Measurements from ENCODE around the gene MLYCD. TPM values are rescaled to one million over a fixed set of nuclear protein-coding genes. Genes with fewer than 3 reads are reported as not detected.

The MLYCD gene
- polyA plus RNA-seq, 1 experiment = 2.6 TPM

GRCh38 chr16:83908798-83909197 lies 9.9 kb downstream of the MLYCD start:
- no peak for DNase-seq (ENCODE audit: low read depth)
- POLR2A ChIA-PET = no interaction called here
- H3K4me3 ChIP-seq (ENCODE audit: low read depth, low read length) = no peak overlapping the region
- H3K27me3 ChIP-seq (ENCODE audit: control insufficient read depth, insufficient read depth, low read length) = no peaks in the 10 kb centered on the region
- CTCF ChIA-PET = interaction anchor here (1.2 kb wide), 1 partner anchor 17 kb away, joined by 3 read pairs; no protein-coding TSS in a partner anchor
- no peak for TF ChIP-seq CTCF (IDR thresholded peaks at IDR 0.05; ENCODE audit: insufficient read depth, low read depth, low read length)
- H3K36me3 ChIP-seq (ENCODE audit: control insufficient read depth, insufficient read depth, low read length) = peaks cover 8% of the 10 kb centered on the region

- ChIA-PET CTCF (interaction anchor here (5.6 kb wide), 1 partner anchor 16 kb away, joined by 46 read pairs; no protein-coding TSS in a partner anchor), POLR2A (no interaction called here)
- no peak for TF ChIP-seq CTCF (IDR thresholded peaks at IDR 0.05; ENCODE audit: insufficient read depth, low read depth, low read length)
- Histone ChIP-seq H3K36me3 (ENCODE audit: control insufficient read depth, insufficient read depth, low read length) (peaks cover 15% of the 10 kb centered on the region), H3K4me3 (ENCODE audit: low read depth, low read length) (no peak overlapping the region), H3K27me3 (ENCODE audit: control insufficient read depth, insufficient read depth, low read length) (no peaks in the 10 kb centered on the region)
- no peak for DNase-seq (ENCODE audit: low read depth)
These were observed 12.4 kb downstream of the MLYCD start for GRCh38 chr16:83911290-83911689.

GRCh38 chr16:83912519-83913244 lies 13.8 kb downstream of the MLYCD start:
- ChIA-PET POLR2A (no interaction called here), CTCF (interaction anchor here (0.8 to 5.6 kb wide), 3 partner anchors 14 to 69 kb away, joined by 3 to 46 read pairs (median 3); no protein-coding TSS in a partner anchor)
- H3K36me3 ChIP-seq (ENCODE audit: control insufficient read depth, insufficient read depth, low read length) = peaks cover 19% of the 10 kb centered on the region
- no peaks in the 10 kb centered on the region for H3K27me3 ChIP-seq (ENCODE audit: control insufficient read depth, insufficient read depth, low read length)
- DNase-seq (ENCODE audit: low read depth) = no peak
- TF ChIP-seq CTCF (IDR thresholded peaks at IDR 0.05; ENCODE audit: insufficient read depth, low read depth, low read length) = no peak
- no peak overlapping the region for H3K4me3 ChIP-seq (ENCODE audit: low read depth, low read length)

- CTCF ChIA-PET = interaction anchor here (0.8 to 5.6 kb wide), 3 partner anchors 14 to 70 kb away, joined by 3 to 46 read pairs (median 3); no protein-coding TSS in a partner anchor
- Histone ChIP-seq H3K4me3 (ENCODE audit: low read depth, low read length) (no peak overlapping the region), H3K27me3 (ENCODE audit: control insufficient read depth, insufficient read depth, low read length) (no peaks in the 10 kb centered on the region), H3K36me3 (ENCODE audit: control insufficient read depth, insufficient read depth, low read length) (peaks cover 21% of the 10 kb centered on the region)
- no peak for TF ChIP-seq CTCF (IDR thresholded peaks at IDR 0.05; ENCODE audit: insufficient read depth, low read depth, low read length)
- no peak for DNase-seq (ENCODE audit: low read depth)
- POLR2A ChIA-PET = no interaction called here
These were observed 14.3 kb downstream of the MLYCD start for GRCh38 chr16:83913245-83913633.

GRCh38 chr16:83914091-83914710 lies 15.3 kb downstream of the MLYCD start:
- TF ChIP-seq CTCF (IDR thresholded peaks at IDR 0.05; ENCODE audit: insufficient read depth, low read depth, low read length) = no peak
- ChIA-PET CTCF (interaction anchor here (1.3 to 5.6 kb wide), 2 partner anchors 13 to 43 kb away, joined by 3 to 46 read pairs; no protein-coding TSS in a partner anchor), POLR2A (no interaction called here)
- Histone ChIP-seq H3K36me3 (ENCODE audit: control insufficient read depth, insufficient read depth, low read length) (peaks cover 27% of the 10 kb centered on the region), H3K27me3 (ENCODE audit: control insufficient read depth, insufficient read depth, low read length) (no peaks in the 10 kb centered on the region), H3K4me3 (ENCODE audit: low read depth, low read length) (no peak overlapping the region)
- DNase-seq (ENCODE audit: low read depth) = no peak

Measured in BJ (cell line).